Muscle of leg (tissue), 11 donors: Measurements from ENCODE around the gene NFIC. TPM values are rescaled to one million over a fixed set of nuclear protein-coding genes. Genes with fewer than 3 reads are reported as not detected.

Source experiments
- DNase-seq: peaks from one replicate; pipeline ENCODE4 v3.0.0; 2013
- H3K27ac ChIP-seq: one replicate; pipeline ENCODE4 v1.5.1; 2013; ENCODE audit warnings: mild to moderate bottlenecking, low read length, control low read depth
- H3K27me3 ChIP-seq: one replicate; pipeline ENCODE4 v1.6.1; 2013; ENCODE audit warnings: low read length; ENCODE audit not compliant: control insufficient read depth, insufficient read depth
- H3K36me3 ChIP-seq: one replicate; pipeline ENCODE4 v1.6.1; 2013; ENCODE audit warnings: low read length; ENCODE audit not compliant: control insufficient read depth, insufficient read depth
- H3K4me1 ChIP-seq: one replicate; pipeline ENCODE4 v1.6.1; 2013; ENCODE audit warnings: low read length; ENCODE audit not compliant: control insufficient read depth, insufficient read depth
- H3K4me3 ChIP-seq: one replicate; pipeline ENCODE4 v1.5.1; 2013; ENCODE audit warnings: low read length, control low read depth
- H3K9me3 ChIP-seq: replicated peaks from 2 replicates; pipeline ENCODE4 v1.6.1; 2013; ENCODE audit warnings: low read depth, low read length; ENCODE audit not compliant: control insufficient read depth
- WGBS: methylation state at CpG from one replicate; pipeline ENCODE4 v1.1.5; 2013; ENCODE audit warnings: missing lambda C conversion rate; ENCODE audit not compliant: insufficient coverage; 5-methylcytosine and 5-hydroxymethylcytosine counted together
- polyA plus RNA-seq, 8 donors: library from polyadenylated mRNA; unstranded; fragments of 120-200 nt; gene quantifications; one replicate each; pipeline versions ENCODE4 v1.2.1 to v1.2.3, GENCODE V29; 2013; ENCODE audit warnings: inconsistent platforms in 1 of 8, low replicate concordance in 1 of 8; ENCODE audit not compliant: insufficient read length in 8 of 8, insufficient read depth in 1 of 8
- total RNA-seq: library from RNA; stranded (reverse); fragments of 120-200 nt; gene quantifications from one replicate; pipeline ENCODE4 v1.2.4, GENCODE V29; 2013

NFIC gene
- total and polyA plus RNA-seq, 9 donors: 18.4 to 54.5 (median 47.0) TPM

- WGBS: 2% methylated on average over 22 of the region's 27 CpGs
These were observed 7.7 kb upstream of the NFIC start for GRCh38 chr19:3358689-3359014.

GRCh38 chr19:3359015-3359918 is 7.1 kb upstream of the NFIC start:
- Histone ChIP-seq H3K27ac (peak overlapping the region; percentile 75), H3K36me3 (no peaks in the 10 kb centered on the region), H3K27me3 (peaks cover 8% of the 10 kb centered on the region), H3K4me3 (peak overlapping the region; percentile 65), H3K9me3 (no peaks in the 10 kb centered on the region), H3K4me1 (peaks cover 32% of the 10 kb centered on the region)
- under 1% methylated on average over 117 of the region's 129 CpGs for WGBS
- peak; percentile 89 for DNase-seq

More at GRCh38 chr19:3358689-3359014, 7.7 kb upstream of the NFIC start:
- Histone ChIP-seq H3K9me3 (no peaks in the 10 kb centered on the region), H3K27ac (no peak overlapping the region), H3K36me3 (no peaks in the 10 kb centered on the region), H3K27me3 (peaks cover 8% of the 10 kb centered on the region), H3K4me1 (peaks cover 32% of the 10 kb centered on the region), H3K4me3 (peak overlapping the region; percentile 46)
- no peak for DNase-seq

DNA sequence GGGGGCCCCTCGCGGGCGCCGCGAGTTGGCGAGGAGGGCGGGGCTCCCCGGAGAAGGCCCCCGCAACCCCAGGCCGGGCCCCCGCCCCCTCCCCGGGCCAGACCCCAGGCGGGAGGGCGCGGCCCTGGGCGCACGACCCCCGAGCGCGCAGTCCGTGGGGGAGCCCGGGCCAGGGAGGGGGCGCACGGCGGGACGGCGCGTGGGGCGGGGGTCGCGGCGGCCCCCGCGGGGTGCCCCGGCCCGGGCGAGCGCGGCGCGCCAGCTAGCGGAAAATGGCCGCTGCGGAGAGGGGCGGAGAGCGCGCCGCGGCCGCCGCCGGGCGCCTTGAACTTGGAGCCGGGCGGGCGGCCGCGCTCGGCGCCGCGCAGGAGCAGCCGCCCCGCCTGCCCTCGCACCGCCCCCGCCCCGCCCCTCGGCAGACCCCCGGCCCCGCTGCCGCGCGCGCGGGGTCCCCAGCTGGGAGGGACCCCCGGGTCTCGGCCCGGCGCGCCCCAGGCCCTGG is 6.4 kb upstream of the NFIC start:
- Histone ChIP-seq H3K4me1 (peaks cover 34% of the 10 kb centered on the region), H3K9me3 (no peaks in the 10 kb centered on the region), H3K27ac (peak overlapping the region; percentile 85), H3K27me3 (peaks cover 8% of the 10 kb centered on the region), H3K36me3 (no peaks in the 10 kb centered on the region), H3K4me3 (peak overlapping the region; percentile 76)
- DNase-seq: peak; percentile 71
- WGBS: under 1% methylated on average over 68 of the region's 81 CpGs

GRCh38 chr19:3360421-3361383 is 5.7 kb upstream of the NFIC start:
- Histone ChIP-seq H3K27ac (peak overlapping the region; percentile 85), H3K9me3 (no peaks in the 10 kb centered on the region), H3K4me1 (peaks cover 41% of the 10 kb centered on the region), H3K27me3 (peaks cover 8% of the 10 kb centered on the region), H3K36me3 (no peaks in the 10 kb centered on the region), H3K4me3 (peak overlapping the region; percentile 76)
- DNase-seq: peak; percentile 71
- WGBS: under 1% methylated on average over 74 of the region's 90 CpGs

DNA sequence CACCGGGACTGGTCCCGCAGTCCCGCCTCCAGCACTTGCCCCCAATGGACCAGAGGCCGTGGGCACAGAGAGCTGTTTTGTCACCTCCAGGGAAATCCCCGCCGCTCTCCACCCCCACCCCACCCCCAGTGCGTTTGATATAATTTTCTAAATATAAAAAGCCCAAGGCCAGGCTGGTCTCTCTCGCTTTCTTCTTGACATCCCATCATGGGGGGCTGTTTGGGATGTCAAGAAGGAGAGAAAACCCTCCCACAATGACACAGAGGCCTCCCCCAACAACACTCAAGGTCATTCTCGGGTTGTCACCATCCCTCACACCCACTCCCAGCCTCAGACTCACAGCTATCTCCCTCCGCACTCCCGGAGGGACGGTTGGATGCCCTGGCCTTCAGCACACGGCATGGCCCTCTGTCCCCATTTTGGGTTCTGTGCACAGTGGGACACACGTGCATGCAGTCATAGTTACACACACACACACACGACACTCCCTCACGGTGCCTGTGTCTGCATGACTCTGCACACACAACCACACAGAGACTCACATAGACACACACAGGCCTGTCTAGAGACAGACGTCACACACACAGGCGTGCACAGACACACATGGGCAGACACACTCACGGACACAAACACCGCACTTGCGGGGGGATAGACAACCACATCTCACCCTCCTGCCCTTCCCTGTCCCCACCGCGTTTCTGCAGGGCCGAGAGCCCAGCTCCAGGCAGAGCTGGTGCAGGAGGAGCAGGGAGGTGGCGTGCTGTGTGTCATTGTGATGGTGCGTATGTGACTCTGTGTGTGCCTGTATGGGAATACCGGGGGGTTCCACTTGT is 4.8 kb upstream of the NFIC start:
- H3K9me3 ChIP-seq: no peaks in the 10 kb centered on the region
- peaks cover 43% of the 10 kb centered on the region for H3K4me1 ChIP-seq
- no peak for DNase-seq
- no peaks in the 10 kb centered on the region for H3K36me3 ChIP-seq
- H3K4me3 ChIP-seq: peak overlapping the region; percentile 76
- H3K27me3 ChIP-seq: peaks cover 8% of the 10 kb centered on the region
- WGBS: 39% methylated on average over 12 of the region's 27 CpGs
- no peak overlapping the region for H3K27ac ChIP-seq

GRCh38 chr19:3362217-3362906 is 4.0 kb upstream of the NFIC start:
- H3K36me3 ChIP-seq: no peaks in the 10 kb centered on the region
- H3K4me1 ChIP-seq: peaks cover 43% of the 10 kb centered on the region
- no peak overlapping the region for H3K27ac ChIP-seq
- WGBS: 65% methylated on average over 3 of the region's 9 CpGs
- no peaks in the 10 kb centered on the region for H3K9me3 ChIP-seq
- DNase-seq: no peak
- no peak overlapping the region for H3K4me3 ChIP-seq
- peaks cover 8% of the 10 kb centered on the region for H3K27me3 ChIP-seq

DNA sequence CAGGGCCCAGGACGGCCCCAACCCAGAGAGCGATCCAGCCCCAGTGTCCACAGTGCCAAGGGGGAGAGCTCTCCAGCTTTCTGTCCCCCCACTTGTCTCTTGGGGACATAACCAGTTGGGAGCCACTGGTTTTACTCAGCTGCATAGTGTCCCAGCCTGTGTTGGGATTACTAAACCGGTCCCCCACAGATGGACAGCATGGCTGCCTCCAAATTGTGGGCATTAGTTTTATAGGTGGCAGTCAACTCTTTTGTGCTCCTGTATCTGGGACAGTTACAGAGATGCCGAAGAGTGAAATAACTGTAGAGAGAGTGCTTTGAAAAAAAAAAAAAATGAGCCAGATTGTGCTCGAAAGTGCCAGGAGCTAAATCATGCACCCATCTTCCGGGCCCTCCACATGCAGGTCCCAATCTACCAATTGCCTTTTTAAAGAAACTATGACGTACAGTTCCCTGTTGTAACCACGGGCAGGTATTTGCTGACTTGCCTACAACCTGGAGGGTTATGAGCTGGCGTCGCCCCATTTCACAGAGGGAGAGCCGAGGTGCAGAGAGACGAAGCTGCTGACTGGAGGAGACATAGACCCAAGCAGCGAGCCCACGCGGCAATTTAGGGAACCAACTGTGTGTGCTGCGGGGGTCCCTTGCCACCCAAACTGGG is 2.4 kb upstream of the NFIC start:
- no peak for DNase-seq
- no peak overlapping the region for H3K4me3 ChIP-seq
- no peak overlapping the region for H3K27ac ChIP-seq
- H3K9me3 ChIP-seq: no peaks in the 10 kb centered on the region
- H3K36me3 ChIP-seq: no peaks in the 10 kb centered on the region
- WGBS: 68% methylated on average over 14 of the region's 16 CpGs
- peaks cover 49% of the 10 kb centered on the region for H3K4me1 ChIP-seq
- peaks cover under 1% of the 10 kb centered on the region for H3K27me3 ChIP-seq

GRCh38 chr19:3364501-3364858 is 1.9 kb upstream of the NFIC start:
- Histone ChIP-seq H3K4me1 (peaks cover 49% of the 10 kb centered on the region), H3K27ac (no peak overlapping the region), H3K36me3 (no peaks in the 10 kb centered on the region), H3K9me3 (no peaks in the 10 kb centered on the region), H3K27me3 (no peaks in the 10 kb centered on the region), H3K4me3 (no peak overlapping the region)
- WGBS: 73% methylated on average over 2 of the region's 4 CpGs
- no peak for DNase-seq
